ENCODE measurements around the gene B9D2.

GRCh38 chr19:41356984-41357739, 6.8 kb downstream of the B9D2 start:
- TF ChIP-seq EZH2 (IDR thresholded peaks at IDR 0.05; ENCODE audit: borderline replicate concordance, low read depth, low read length, severe bottlenecking) = no peak
- TF ChIP-seq, protein P1, sequence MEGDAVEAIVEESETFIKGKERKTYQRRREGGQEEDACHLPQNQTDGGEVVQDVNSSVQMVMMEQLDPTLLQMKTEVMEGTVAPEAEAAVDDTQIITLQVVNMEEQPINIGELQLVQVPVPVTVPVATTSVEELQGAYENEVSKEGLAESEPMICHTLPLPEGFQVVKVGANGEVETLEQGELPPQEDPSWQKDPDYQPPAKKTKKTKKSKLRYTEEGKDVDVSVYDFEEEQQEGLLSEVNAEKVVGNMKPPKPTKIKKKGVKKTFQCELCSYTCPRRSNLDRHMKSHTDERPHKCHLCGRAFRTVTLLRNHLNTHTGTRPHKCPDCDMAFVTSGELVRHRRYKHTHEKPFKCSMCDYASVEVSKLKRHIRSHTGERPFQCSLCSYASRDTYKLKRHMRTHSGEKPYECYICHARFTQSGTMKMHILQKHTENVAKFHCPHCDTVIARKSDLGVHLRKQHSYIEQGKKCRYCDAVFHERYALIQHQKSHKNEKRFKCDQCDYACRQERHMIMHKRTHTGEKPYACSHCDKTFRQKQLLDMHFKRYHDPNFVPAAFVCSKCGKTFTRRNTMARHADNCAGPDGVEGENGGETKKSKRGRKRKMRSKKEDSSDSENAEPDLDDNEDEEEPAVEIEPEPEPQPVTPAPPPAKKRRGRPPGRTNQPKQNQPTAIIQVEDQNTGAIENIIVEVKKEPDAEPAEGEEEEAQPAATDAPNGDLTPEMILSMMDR (IDR thresholded peaks at IDR 0.05; ENCODE audit: borderline replicate concordance, extremely low read depth, low read length, poor library complexity, severe bottlenecking) = no peak
